GM21786 (cell line): ENCODE data around the gene MCAT.
"Not testable (repeated sequence)": the region's sequence is repeated elsewhere in the genome, so short reads cannot be mapped to it uniquely, and the experiment has no call there.

Experiments
- ATAC-seq: cut with Tn5 transposase; IDR thresholded peaks from one replicate; pipeline ENCODE4 v1.9.1; 2021; ENCODE audit not compliant: unreplicated experiment

MCAT gene

DNA sequence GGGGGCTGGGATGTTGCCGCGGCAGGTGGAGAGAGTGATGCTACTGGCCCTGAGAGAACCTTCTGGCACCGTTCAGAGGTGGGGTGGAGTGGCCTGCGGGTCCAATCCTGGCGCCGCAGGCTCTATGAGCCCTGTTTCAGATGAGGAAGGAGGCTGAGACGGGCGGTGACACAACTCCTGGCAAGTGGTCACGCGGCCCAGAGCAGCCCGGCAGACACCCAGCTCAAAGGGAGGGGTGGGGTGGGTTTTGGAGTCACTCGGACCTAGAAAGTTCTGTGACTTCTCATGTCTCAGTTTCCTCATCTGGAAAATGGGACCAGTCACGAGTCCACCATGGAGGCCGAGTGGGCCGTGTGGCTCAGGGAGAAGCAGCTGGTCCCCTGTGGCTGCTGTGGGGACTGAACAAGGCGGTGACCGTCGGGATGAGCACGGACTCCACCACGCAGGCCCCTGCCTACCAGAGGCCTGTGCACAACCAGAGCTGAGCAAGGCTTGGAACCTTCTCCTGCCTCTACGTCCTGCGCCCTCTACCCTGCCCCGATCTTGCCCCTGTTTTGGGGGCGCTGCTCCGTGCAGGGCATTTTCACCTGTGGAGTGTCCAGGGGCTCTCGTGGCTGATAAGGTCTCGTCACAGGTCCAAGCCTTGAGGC is 11.8 kb upstream of the MCAT start:
- no peak for ATAC-seq

DNA sequence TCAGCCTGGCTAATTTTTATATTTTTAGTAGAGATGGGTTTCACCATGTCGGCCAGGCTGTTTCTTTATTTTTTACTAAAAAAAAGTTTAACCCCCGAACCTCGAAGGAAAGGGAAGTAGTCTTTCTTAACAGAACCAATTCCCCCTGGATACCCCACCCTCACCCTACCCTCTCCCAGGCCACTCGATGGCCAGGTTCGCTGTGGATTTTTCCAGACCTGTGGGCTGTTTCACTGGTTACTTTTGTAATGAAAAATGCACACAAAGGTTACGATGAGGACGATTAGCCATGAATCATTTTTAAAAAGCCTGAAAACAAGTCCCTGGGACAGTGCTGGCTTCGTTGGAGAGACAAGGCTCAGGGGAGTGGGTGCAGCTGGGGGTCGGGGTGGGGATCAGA is 10.7 kb upstream of the MCAT start:
- no peak for ATAC-seq

- no peak for ATAC-seq
These were observed 9.3 kb upstream of the MCAT start for GRCh38 chr22:43152357-43153071.

GRCh38 chr22:43152003-43152356 is 8.8 kb upstream of the MCAT start:
- no peak for ATAC-seq

DNA sequence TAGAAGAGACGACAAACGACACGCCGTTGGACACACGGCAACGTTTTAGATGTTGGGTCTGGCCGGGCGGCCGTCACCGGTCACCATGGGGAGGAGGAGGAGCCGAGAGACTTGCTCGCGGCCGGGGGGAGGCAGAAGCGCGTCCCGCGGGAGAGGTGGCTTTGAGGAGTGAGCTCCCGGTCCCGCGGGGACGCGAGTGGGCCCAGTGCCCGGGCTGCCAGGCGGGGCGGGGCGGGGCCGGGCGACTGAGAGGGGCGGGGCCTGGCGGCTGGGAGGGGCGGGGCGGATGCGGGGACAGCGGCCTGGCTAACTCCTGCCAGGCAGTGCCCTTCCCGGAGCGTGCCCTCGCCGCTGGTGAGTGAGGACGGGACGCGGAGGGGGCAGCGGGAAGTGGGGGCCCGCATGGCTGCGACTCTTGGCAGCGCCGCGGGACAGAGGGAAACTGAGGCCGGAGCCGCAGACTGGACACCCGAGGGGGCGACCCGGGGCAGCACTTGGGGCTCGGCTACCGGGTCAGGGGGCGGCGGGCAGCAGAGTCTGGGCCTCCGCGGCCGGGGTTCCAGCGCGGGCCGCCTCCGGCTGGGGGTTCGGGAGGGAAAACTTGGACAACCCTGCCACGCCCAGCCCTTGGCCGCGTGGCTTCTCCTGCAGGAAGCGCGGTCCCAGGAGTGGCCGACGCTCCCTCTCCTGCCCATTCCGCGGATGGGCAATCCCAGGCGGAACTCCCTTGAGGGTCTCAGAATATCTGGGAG is 8.2 kb upstream of the MCAT start, which contains the start of gene TSPO:
Gene TSPO, plus strand, starts transcription at position 309 of the 752 bp plus-strand sequence. CDS start 7,680 bp downstream, outside the sequence.
- no peak for ATAC-seq

- no peak for ATAC-seq
These were observed 7.6 kb upstream of the MCAT start for GRCh38 chr22:43150731-43151206.

GRCh38 chr22:43148581-43148980 is 5.4 kb upstream of the MCAT start:
- ATAC-seq = no peak

GRCh38 chr22:43147821-43148220 is 4.6 kb upstream of the MCAT start:
- no peak for ATAC-seq

GRCh38 chr22:43146332-43146731 is 3.1 kb upstream of the MCAT start:
- not testable (repeated sequence) for ATAC-seq

- ATAC-seq = not testable (repeated sequence)
These were observed 2.2 kb upstream of the MCAT start for GRCh38 chr22:43145371-43145770.

DNA sequence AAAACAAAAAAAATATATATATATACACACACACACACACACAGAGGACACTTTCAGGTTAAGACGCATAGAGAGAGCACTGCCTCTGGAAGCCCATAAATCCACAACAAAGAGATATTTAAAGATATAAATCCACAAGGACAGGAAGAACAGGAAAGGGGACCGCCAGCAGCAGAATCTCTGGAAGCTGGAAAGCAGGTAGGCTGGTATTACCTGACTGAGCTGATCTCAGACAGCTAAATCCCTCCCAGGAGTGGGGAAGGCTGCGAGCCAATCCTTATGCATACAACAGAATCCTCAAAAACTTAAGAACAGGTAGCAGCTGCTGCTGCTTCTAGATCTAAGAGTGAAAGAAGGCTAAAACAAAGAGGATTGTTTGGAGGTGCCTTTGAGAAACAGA is 1.8 kb upstream of the MCAT start:
- no peak for ATAC-seq

DNA sequence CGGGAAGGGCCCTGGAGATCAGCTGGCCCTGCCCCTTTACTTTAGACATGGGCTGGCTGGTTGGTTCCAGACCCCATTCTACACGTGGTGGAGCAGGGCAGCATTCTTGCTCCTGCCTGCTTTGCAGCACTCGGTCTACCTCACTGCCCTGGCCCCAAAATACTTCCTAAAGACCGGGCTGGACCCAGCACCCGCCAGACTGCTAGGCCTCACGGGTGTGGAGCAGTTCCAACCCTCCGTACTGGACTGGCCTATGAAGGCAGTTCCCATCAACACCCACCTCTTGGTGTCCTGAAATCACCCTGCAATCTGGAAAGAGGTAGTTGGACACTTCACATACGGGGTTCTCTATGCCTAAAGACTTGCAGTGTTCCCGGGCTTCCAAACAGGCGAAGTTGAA is 6.4 kb downstream of the MCAT start:
- ATAC-seq = no peak

DNA sequence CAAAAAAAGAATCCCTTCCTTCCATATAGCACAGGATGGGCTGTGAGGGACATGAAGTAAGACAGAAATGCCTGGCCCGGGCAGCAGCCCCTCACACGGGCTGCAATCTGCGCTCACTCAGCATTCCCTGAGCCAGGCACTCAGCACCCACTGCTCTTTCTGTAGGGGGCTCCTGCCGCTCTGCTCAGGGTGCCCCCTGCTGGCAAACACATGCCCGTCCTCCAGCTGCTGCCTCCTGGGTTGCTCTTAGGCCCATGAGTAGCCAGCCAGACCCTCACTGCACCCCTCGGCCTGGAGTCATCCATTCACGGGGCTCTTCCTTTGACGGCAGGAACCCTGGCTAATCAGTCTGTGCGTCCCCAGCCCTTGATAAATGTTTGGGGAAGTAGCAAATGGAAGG is 6.9 kb downstream of the MCAT start:
- ATAC-seq = no peak

- no peak for ATAC-seq
These were observed 7.6 kb downstream of the MCAT start for GRCh38 chr22:43135565-43135964.

DNA sequence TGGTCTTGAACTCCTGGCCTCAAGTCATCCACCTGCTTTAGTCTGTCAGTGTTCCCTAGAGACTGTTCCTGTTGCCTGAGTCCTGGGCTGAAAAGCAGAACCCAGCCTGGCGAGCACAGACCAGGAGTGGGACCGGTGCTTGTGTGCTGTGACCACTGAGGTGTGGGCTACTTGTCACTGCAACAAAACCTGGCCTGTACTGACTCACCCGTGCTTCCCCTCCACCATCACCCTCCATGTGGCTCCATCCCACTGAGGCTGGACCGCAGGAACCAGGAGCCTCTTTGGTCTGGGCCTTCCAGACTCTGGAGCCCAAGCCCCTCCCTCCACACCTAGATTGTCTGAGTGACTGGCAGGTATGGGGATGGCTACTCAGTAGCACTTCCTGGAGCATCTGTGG is 8.6 kb downstream of the MCAT start:
- ATAC-seq = no peak

DNA sequence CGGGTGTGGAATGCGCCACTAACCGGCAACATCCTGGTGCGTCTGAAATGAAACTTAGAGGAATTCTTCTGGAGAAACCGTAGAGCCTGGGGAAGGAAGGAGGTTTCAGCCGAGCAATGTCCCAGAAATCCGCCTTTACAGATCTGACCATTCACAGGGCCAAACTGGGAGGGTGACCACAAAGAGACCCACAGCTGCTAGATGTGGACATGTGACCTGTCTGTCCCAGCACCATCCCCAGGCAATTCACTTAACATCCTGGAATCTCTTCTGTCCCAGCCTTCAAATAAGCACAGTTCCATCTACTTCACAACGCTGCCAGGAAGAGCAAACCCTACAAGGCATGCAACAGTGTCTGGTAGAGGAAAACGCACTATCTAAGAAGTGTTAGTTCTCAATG is 9.8 kb downstream of the MCAT start:
- ATAC-seq = no peak

DNA sequence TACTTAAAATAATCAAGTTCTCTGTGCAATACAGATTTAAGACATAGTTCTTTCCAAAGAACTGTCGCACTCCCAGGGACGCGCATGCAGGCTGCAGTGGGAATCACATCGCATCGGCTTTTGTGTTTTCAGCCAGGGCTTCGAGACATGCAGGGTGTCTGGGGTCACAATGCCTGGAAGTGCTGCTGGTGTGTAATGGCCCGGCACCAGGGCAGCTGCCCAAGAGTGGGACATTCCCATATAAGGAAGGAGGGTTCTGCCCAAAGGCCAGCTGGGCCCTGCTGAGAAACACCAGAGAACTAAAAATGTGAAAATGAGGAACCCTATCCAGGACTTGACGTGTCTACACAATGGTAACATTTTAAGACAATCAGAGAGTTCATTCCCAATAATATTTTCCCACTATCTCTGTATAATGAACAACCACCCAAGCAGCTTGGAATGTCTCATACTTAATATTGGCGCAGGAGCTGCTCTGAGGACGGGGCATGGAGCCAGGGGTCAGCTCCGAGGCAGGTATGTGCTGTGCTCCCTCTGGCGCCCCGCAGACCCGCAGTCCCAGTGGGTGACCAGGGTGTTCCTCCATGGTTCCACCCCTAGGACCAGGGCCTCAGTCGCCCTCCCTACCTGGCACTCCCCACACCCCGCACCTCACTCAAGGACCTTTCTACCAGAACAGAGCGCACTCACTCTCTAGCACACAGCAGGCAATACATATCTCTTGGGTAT is 11.3 kb downstream of the MCAT start:
- ATAC-seq = no peak

DNA sequence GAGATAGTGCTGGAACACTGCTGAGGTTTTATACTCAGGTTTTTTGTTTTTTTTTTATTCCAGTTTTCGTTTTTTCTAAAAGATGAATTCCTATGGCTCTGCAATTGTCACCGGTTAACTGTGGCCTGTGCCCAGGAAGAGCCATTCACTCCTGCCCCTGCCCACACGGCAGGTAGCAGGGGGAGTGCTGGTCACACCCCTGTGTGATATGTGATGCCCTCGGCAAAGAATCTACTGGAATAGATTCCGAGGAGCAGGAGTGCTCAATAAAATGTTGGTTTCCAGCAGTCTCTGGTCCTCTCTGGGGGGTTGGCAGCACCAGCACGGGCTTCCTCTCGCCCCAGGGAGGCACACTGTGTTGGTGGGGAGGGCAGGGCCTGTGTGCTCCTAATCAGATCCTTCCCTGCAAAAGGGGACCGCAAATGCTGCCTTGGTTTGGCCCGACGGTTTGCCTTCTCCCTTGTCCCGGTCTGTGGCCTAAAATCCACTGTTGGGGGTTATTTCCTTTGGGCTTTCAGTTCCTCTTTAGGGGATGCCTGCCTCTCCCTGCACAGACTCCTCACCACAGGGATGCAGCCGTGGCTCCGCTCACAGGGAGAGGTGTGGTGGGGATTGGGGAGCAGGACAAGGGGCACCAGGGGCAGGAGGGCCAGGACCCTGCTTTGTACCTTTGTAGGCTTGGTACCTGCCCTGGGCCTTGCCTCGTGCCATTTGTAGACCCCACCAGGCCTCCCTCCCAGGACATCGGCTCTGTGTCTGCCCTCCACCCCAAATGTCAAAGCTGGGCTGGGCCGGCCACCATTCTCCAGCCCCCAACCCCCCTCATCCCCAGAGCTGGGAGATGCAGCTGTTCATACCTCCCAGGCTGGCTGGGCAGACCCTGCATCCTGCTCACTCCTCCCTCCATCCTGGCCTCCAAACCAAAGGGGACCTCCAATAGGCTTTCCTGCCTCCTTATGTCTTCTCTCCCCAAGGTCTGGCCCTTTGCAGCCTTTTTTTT is 13.5 kb downstream of the MCAT start:
- no peak for ATAC-seq

DNA sequence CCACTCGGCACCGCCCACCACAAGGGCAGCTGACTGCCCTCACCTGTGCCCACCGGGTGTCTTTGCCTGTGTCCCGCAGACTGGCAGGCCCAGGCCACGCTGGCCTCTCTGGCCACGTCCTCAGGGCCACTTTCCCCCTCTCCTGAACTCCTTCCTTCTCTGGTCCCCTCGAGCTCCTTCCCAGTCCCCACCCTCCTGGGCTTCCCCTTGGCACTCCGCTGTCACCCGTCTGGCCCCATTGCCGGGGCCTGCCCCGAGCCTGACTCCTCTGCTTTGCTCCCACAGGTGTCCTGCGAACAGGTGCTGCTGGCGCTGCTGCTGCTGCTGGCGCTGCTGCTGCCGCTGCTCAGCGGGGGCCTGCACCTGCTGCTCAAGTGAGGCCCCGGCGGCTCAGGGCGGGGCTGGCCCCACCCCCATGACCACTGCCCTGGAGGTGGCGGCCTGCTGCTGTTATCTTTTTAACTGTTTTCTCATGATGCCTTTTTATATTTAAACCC is 14.2 kb downstream of the MCAT start:
- no peak for ATAC-seq

GRCh38 chr22:43128116-43128515 is 15.1 kb downstream of the MCAT start:
- no peak for ATAC-seq
